OCI-LY3 (cell line): ENCODE results near the gene MYO1G.

Experiments used
- H2AFZ ChIP-seq: fragments of 200-600, 300-600 bp; shearing (Covaris generic); 2 replicates; pipeline ENCODE4 v1.6.0; 2014; ENCODE audit warnings: antibody characterized with exemption, low read depth, low read length
- H3K27ac ChIP-seq: fragments of 200-600, 300-600 bp; sonication (generic); 2 replicates; pipeline ENCODE4 v1.5.1; 2014; ENCODE audit warnings: mild to moderate bottlenecking, low read length, moderate library complexity, mixed read lengths
- H3K27me3 ChIP-seq: fragments of 200-600, 300-600 bp; sonication (generic); 2 replicates; pipeline ENCODE4 v1.6.1; 2014; ENCODE audit warnings: low read depth, low read length, mixed read lengths
- H3K36me3 ChIP-seq: fragments of 200-600, 300-600 bp; sonication (generic); replicated peaks from 2 replicates; pipeline ENCODE3; 2014; ENCODE audit warnings: low read depth, low read length, mixed read lengths
- H3K4me1 ChIP-seq: fragments of 300-600, 200-600 bp; sonication (generic); 2 replicates; pipeline ENCODE4 v1.6.1; 2014; ENCODE audit warnings: low read length, mixed read lengths
- H3K4me2 ChIP-seq: fragments of 200-600, 300-600 bp; sonication (generic); 2 replicates; pipeline ENCODE4 v1.6.1; 2014; ENCODE audit warnings: low read length, mixed read lengths
- H3K4me3 ChIP-seq: fragments of 300-600, 200-600 bp; sonication (generic); 2 replicates; pipeline ENCODE4 v1.5.1; 2014; ENCODE audit warnings: antibody characterized with exemption, mild to moderate bottlenecking, low read length, moderate library complexity
- H3K79me2 ChIP-seq: fragments of 300-600, 200-600 bp; shearing (Covaris generic); 2 replicates; pipeline ENCODE4 v1.6.1; 2014; ENCODE audit warnings: mild to moderate bottlenecking, low read length, mixed read lengths
- H3K9ac ChIP-seq: fragments of 300-600, 200-600 bp; shearing (Covaris generic); 2 replicates; pipeline ENCODE4 v1.6.0; 2014; ENCODE audit warnings: mild to moderate bottlenecking, low read length, moderate library complexity
- H3K9me3 ChIP-seq: fragments of 200-600, 300-600 bp; shearing (Covaris generic); 2 replicates; pipeline ENCODE4 v1.6.1; 2014; ENCODE audit warnings: low read length, mixed read lengths; ENCODE audit not compliant: insufficient read depth
- H4K20me1 ChIP-seq: fragments of 200-600, 300-600 bp; sonication (generic); 2 replicates; pipeline ENCODE4 v1.6.1; 2016; ENCODE audit warnings: low read length, mixed read lengths; ENCODE audit not compliant: insufficient read depth
- CTCF ChIP-seq: fragments of 200-600, 300-600 bp; sonication (generic); IDR thresholded peaks from 2 replicates; pipeline ENCODE4 v1.5.1; 2014; ENCODE audit warnings: antibody characterized with exemption, low read length, low read depth
- EZH2phosphoT487 ChIP-seq: fragments of 200-600 bp; shearing (Covaris generic); IDR thresholded peaks from 2 replicates; pipeline ENCODE4 v1.6.1; 2018; ENCODE audit warnings: antibody characterized with exemption, mixed run types, low read depth

The MYO1G gene

GRCh38 chr7:44964384-44964830, 14.4 kb downstream of the MYO1G start:
- H3K9me3 ChIP-seq: no peaks in the 10 kb centered on the region
- H4K20me1 ChIP-seq: no peaks in the 10 kb centered on the region
- no peaks in the 10 kb centered on the region for H3K27me3 ChIP-seq
- H3K79me2 ChIP-seq: no peaks in the 10 kb centered on the region
- no peaks in the 10 kb centered on the region for H3K4me1 ChIP-seq
- H3K4me3 ChIP-seq: no peak overlapping the region
- TF ChIP-seq CTCF: peak; percentile 39
- TF ChIP-seq EZH2phosphoT487: no peak
- H3K4me2 ChIP-seq: no peak overlapping the region
- H3K27ac ChIP-seq: no peak overlapping the region
- no peak overlapping the region for H3K9ac ChIP-seq
- H2AFZ ChIP-seq: no peak overlapping the region
- no peaks in the 10 kb centered on the region for H3K36me3 ChIP-seq

- H2AFZ ChIP-seq: no peak overlapping the region
- H3K36me3 ChIP-seq: no peaks in the 10 kb centered on the region
- H3K4me3 ChIP-seq: no peak overlapping the region
- H3K4me1 ChIP-seq: no peaks in the 10 kb centered on the region
- TF ChIP-seq CTCF (no peak), EZH2phosphoT487 (no peak)
- no peaks in the 10 kb centered on the region for H3K9me3 ChIP-seq
- H3K4me2 ChIP-seq: no peak overlapping the region
- no peak overlapping the region for H3K27ac ChIP-seq
- no peaks in the 10 kb centered on the region for H3K79me2 ChIP-seq
- no peaks in the 10 kb centered on the region for H3K27me3 ChIP-seq
- H3K9ac ChIP-seq: no peak overlapping the region
- H4K20me1 ChIP-seq: no peaks in the 10 kb centered on the region
These were observed 15.2 kb downstream of the MYO1G start for GRCh38 chr7:44963364-44964290.

GRCh38 chr7:44962483-44963251, 16.1 kb downstream of the MYO1G start:
- Histone ChIP-seq H3K4me2 (no peak overlapping the region), H3K36me3 (no peaks in the 10 kb centered on the region), H3K27me3 (no peaks in the 10 kb centered on the region), H2AFZ (no peak overlapping the region), H3K9me3 (no peaks in the 10 kb centered on the region), H3K9ac (no peak overlapping the region), H3K79me2 (no peaks in the 10 kb centered on the region), H3K4me3 (no peak overlapping the region), H4K20me1 (no peaks in the 10 kb centered on the region), H3K27ac (no peak overlapping the region), H3K4me1 (no peaks in the 10 kb centered on the region)
- TF ChIP-seq EZH2phosphoT487 (no peak), CTCF (no peak)
